Measurements from ENCODE around the gene RAP1B.

RAP1B gene

GRCh38 chr12:68665016-68665569, 54.4 kb downstream of the RAP1B start:
- Histone ChIP-seq H3K9ac (no peak overlapping the region), H3K9me3 (ENCODE audit: control insufficient read depth, low read length) (no peaks in the 10 kb centered on the region), H3K79me2 (no peaks in the 10 kb centered on the region), H3K27ac (no peak overlapping the region), H3K4me2 (ENCODE audit: low read length) (no peak overlapping the region), H3K36me3 (ENCODE audit: control insufficient read depth, insufficient read depth, low read length) (no peaks in the 10 kb centered on the region), H3K27me3 (ENCODE audit: control insufficient read depth, insufficient read depth, low read length) (no peaks in the 10 kb centered on the region), H3K4me3 (ENCODE audit: low read depth, low read length) (no peak overlapping the region), H3K4me1 (peaks cover 3% of the 10 kb centered on the region), H2AFZ (no peak overlapping the region)
- peak; percentile 26 for TF ChIP-seq CTCF (IDR thresholded peaks at IDR 0.05)

GRCh38 chr12:68667291-68667690, 56.6 kb downstream of the RAP1B start:
- Histone ChIP-seq H3K27ac (no peak overlapping the region), H3K79me2 (no peaks in the 10 kb centered on the region), H3K9me3 (ENCODE audit: control insufficient read depth, low read length) (no peaks in the 10 kb centered on the region), H3K27me3 (ENCODE audit: control insufficient read depth, insufficient read depth, low read length) (no peaks in the 10 kb centered on the region), H2AFZ (no peak overlapping the region), H3K4me1 (peaks cover 3% of the 10 kb centered on the region), H3K36me3 (ENCODE audit: control insufficient read depth, insufficient read depth, low read length) (no peaks in the 10 kb centered on the region), H3K9ac (no peak overlapping the region), H3K4me2 (ENCODE audit: low read length) (no peak overlapping the region), H3K4me3 (ENCODE audit: low read depth, low read length) (no peak overlapping the region)
- no peak for TF ChIP-seq CTCF (IDR thresholded peaks at IDR 0.05)

GRCh38 chr12:68667896-68668295, 57.2 kb downstream of the RAP1B start:
- H3K4me1 ChIP-seq: peaks cover 3% of the 10 kb centered on the region
- TF ChIP-seq CTCF (IDR thresholded peaks at IDR 0.05): no peak
- no peak overlapping the region for H3K9ac ChIP-seq
- no peaks in the 10 kb centered on the region for H3K27me3 ChIP-seq (ENCODE audit: control insufficient read depth, insufficient read depth, low read length)
- H3K4me3 ChIP-seq (ENCODE audit: low read depth, low read length): no peak overlapping the region
- H3K79me2 ChIP-seq: no peaks in the 10 kb centered on the region
- no peaks in the 10 kb centered on the region for H3K9me3 ChIP-seq (ENCODE audit: control insufficient read depth, low read length)
- H3K4me2 ChIP-seq (ENCODE audit: low read length): no peak overlapping the region
- no peak overlapping the region for H2AFZ ChIP-seq
- H3K36me3 ChIP-seq (ENCODE audit: control insufficient read depth, insufficient read depth, low read length): no peaks in the 10 kb centered on the region
- no peak overlapping the region for H3K27ac ChIP-seq

- no peaks in the 10 kb centered on the region for H3K27me3 ChIP-seq (ENCODE audit: control insufficient read depth, insufficient read depth, low read length)
- H3K9me3 ChIP-seq (ENCODE audit: control insufficient read depth, low read length): no peaks in the 10 kb centered on the region
- H3K4me1 ChIP-seq: peaks cover 3% of the 10 kb centered on the region
- H3K4me3 ChIP-seq (ENCODE audit: low read depth, low read length): no peak overlapping the region
- no peak overlapping the region for H3K27ac ChIP-seq
- no peak overlapping the region for H3K4me2 ChIP-seq (ENCODE audit: low read length)
- TF ChIP-seq CTCF (IDR thresholded peaks at IDR 0.05): no peak
- no peaks in the 10 kb centered on the region for H3K79me2 ChIP-seq
- no peak overlapping the region for H3K9ac ChIP-seq
- no peak overlapping the region for H2AFZ ChIP-seq
- no peaks in the 10 kb centered on the region for H3K36me3 ChIP-seq (ENCODE audit: control insufficient read depth, insufficient read depth, low read length)
Observed at GRCh38 chr12:68671179-68671578, 60.5 kb downstream of the RAP1B start.

GRCh38 chr12:68673788-68674187, 63.1 kb downstream of the RAP1B start:
- H3K9me3 ChIP-seq (ENCODE audit: control insufficient read depth, low read length): no peaks in the 10 kb centered on the region
- no peaks in the 10 kb centered on the region for H3K79me2 ChIP-seq
- H3K4me2 ChIP-seq (ENCODE audit: low read length): no peak overlapping the region
- no peak overlapping the region for H3K9ac ChIP-seq
- no peaks in the 10 kb centered on the region for H3K27me3 ChIP-seq (ENCODE audit: control insufficient read depth, insufficient read depth, low read length)
- H3K27ac ChIP-seq: no peak overlapping the region
- H3K36me3 ChIP-seq (ENCODE audit: control insufficient read depth, insufficient read depth, low read length): no peaks in the 10 kb centered on the region
- TF ChIP-seq CTCF (IDR thresholded peaks at IDR 0.05): no peak
- H3K4me1 ChIP-seq: no peaks in the 10 kb centered on the region
- H3K4me3 ChIP-seq (ENCODE audit: low read depth, low read length): no peak overlapping the region
- no peak overlapping the region for H2AFZ ChIP-seq

Data from parathyroid adenoma (tissue), 2 donors.